Gastrocnemius medialis (tissue), 4 donors: ENCODE measurements around the gene GPR158. TPM values are rescaled to one million over a fixed set of nuclear protein-coding genes. Genes with fewer than 3 reads are reported as not detected.
A peak's percentile ranks its signal among the peaks of the same experiment; 100 is the strongest.

Experiments
- ATAC-seq, 2 donors: fragments of 150-250 bp; one replicate each; pipeline ENCODE4 v1.9.1; 2016
- DNase-seq, 2 donors: peaks; one replicate each; pipeline ENCODE4 v3.0.0-alpha.2; 2019
- H3K27ac ChIP-seq, 4 donors: fragments of 200-600 bp; sonication (generic); 1 replicate in 1 of 4; 2 replicates in 3 of 4; pipeline ENCODE4 v1.5.1; 2016 to 2018; ENCODE audit warnings: mild to moderate bottlenecking in 2 of 4, moderate library complexity in 1 of 4
- H3K27me3 ChIP-seq, 3 donors: fragments of 200-600 bp; sonication (generic) in 2 of 3; 1 replicate in 1 of 3; 2 replicates in 2 of 3; pipeline versions ENCODE4 v1.5.1 to v1.6.0; 2016 to 2019; ENCODE audit warnings: mild to moderate bottlenecking in 1 of 3, moderate library complexity in 1 of 3
- H3K36me3 ChIP-seq, 2 donors: fragments of 200-600 bp; sonication (generic) in 1 of 2; one replicate each; pipeline ENCODE4 v1.5.1; 2017 to 2018
- H3K4me1 ChIP-seq, 2 donors: fragments of 200-600 bp; sonication (generic) in 1 of 2; one replicate each; pipeline ENCODE4 v1.5.1; 2016 to 2017; ENCODE audit warnings: mild to moderate bottlenecking in 2 of 2
- H3K4me3 ChIP-seq, 4 donors: fragments of 200-600 bp; sonication (generic) in 3 of 4; 1 replicate in 1 of 4; 2 replicates in 3 of 4; pipeline ENCODE4 v1.5.1; 2016 to 2019; ENCODE audit warnings: mild to moderate bottlenecking in 2 of 4
- H3K9me3 ChIP-seq, 3 donors: fragments of 200-600 bp; sonication (generic) in 2 of 3; 1 replicate in 1 of 3; 2 replicates in 2 of 3; pipeline ENCODE4 v1.5.1; 2016 to 2019
- POLR2A ChIP-seq, 2 donors: fragments of 450-650 bp; IDR thresholded peaks; one replicate each; pipeline ENCODE4 v1.6.1; 2017; ENCODE audit warnings: antibody characterized with exemption in 2 of 2, mild to moderate bottlenecking in 2 of 2, moderate library complexity in 2 of 2
- in situ Hi-C, 4 donors: fragments of 200-750 bp; cut with MboI; loops; one replicate each; pipeline versions ENCODE4 v1.15.0 to v1.8.0; 2017; ENCODE audit warnings: low sequenced_read_pairs in 4 of 4
- intact Hi-C: fragments of 100-400 bp; cut with DNase I; formaldehyde crosslinking; loops from one replicate; pipeline ENCODE4 v1.15.1; 2023; ENCODE audit warnings: low total_unique reads
- total RNA-seq, 4 donors: library from RNA; depleted of rRNA; stranded (reverse); fragments of >200 nt; gene quantifications; one replicate each; pipeline versions ENCODE4 v1.1.0 to v1.2.3, GENCODE V29; 2016
- TF ChIP-seq, protein P1 (sequence below), 5 experiments: fragments of 450-650 bp in 3 of 5; fragments of 200-600 bp in 2 of 5; sonication (generic) in 2 of 5; IDR thresholded peaks in 4 of 5; conservative IDR thresholded peaks in 1 of 5; 1 replicate in 4 of 5; 2 replicates in 1 of 5; pipeline ENCODE4 v1.5.1; 2016 to 2019; ENCODE audit warnings: antibody characterized with exemption in 5 of 5, mild to moderate bottlenecking in 3 of 5, moderate library complexity in 3 of 5

The GPR158 gene
- total RNA-seq, 4 donors from 2014 or later: 0.04 TPM; not detected in 3

DNA sequence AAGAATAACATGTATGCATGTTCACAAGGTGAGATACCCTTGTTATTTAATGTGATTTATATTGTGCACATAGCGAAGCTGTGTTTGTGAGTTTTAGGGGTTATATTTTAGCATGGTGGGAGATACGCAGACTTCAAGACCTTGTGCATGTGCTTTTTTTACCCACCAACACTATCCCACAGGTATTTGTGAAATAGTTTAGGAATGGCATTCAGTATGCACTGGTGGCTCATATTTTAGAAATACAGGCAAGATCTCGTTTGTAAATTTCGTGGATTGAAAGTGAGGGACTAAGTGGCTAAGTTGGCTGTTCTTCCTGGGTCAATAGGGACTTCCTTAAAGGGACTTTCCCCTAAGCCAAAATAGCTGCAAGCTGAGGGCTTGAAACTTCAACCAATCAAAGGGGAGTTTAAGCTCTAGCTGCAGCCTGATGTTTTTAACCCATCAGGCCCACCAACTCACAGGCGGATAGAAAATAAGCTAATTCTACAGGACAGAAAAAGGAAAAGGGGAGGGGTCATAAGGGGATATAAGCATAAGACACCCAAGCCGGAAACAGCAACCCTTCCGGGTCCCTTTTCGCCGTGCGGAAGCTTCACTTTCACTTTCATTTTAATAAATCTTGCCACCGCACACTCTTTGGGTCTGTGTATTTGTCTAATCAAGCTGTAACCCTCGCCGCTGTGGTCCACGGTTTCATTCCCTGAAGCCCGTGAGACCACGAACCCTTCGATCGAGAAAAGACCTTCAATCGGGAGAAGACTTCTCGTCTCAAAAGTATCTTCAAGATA lies 291.0 kb downstream of the GPR158 start:
- no peaks in the 10 kb centered on the region for H3K4me1 ChIP-seq
- H3K27me3 ChIP-seq: no peaks in the 10 kb centered on the region
- intact Hi-C loops: no loop called here
- in situ Hi-C loops: no loop called here
- H3K36me3 ChIP-seq: no peaks in the 10 kb centered on the region
- no peak for ATAC-seq
- H3K27ac ChIP-seq: no peak overlapping the region
- H3K4me3 ChIP-seq: peak overlapping the region in 1 of 4 donors; percentile 5
- no peaks in the 10 kb centered on the region for H3K9me3 ChIP-seq
- no peak for DNase-seq
- TF ChIP-seq, protein P1, sequence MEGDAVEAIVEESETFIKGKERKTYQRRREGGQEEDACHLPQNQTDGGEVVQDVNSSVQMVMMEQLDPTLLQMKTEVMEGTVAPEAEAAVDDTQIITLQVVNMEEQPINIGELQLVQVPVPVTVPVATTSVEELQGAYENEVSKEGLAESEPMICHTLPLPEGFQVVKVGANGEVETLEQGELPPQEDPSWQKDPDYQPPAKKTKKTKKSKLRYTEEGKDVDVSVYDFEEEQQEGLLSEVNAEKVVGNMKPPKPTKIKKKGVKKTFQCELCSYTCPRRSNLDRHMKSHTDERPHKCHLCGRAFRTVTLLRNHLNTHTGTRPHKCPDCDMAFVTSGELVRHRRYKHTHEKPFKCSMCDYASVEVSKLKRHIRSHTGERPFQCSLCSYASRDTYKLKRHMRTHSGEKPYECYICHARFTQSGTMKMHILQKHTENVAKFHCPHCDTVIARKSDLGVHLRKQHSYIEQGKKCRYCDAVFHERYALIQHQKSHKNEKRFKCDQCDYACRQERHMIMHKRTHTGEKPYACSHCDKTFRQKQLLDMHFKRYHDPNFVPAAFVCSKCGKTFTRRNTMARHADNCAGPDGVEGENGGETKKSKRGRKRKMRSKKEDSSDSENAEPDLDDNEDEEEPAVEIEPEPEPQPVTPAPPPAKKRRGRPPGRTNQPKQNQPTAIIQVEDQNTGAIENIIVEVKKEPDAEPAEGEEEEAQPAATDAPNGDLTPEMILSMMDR (IDR thresholded peaks at IDR 0.05 in 4 of 5, conservative IDR thresholded peaks at IDR 0.05 in 1 of 5): no peak
- TF ChIP-seq POLR2A (IDR thresholded peaks at IDR 0.05): no peak

- H3K9me3 ChIP-seq: no peaks in the 10 kb centered on the region
- H3K36me3 ChIP-seq: no peaks in the 10 kb centered on the region
- no peak overlapping the region for H3K27ac ChIP-seq
- DNase-seq: no peak
- in situ Hi-C loops (no loop called here), intact Hi-C loops (no loop called here)
- H3K27me3 ChIP-seq: no peaks in the 10 kb centered on the region
- no peaks in the 10 kb centered on the region for H3K4me1 ChIP-seq
- no peak for TF ChIP-seq POLR2A (IDR thresholded peaks at IDR 0.05)
- TF ChIP-seq, protein P1 (IDR thresholded peaks at IDR 0.05 in 4 of 5, conservative IDR thresholded peaks at IDR 0.05 in 1 of 5): no peak
- no peak overlapping the region for H3K4me3 ChIP-seq
- ATAC-seq: no peak
These were observed 293.1 kb downstream of the GPR158 start for GRCh38 chr10:25467881-25468280.

- ATAC-seq (no peak), DNase-seq (no peak)
- no peaks in the 10 kb centered on the region for H3K36me3 ChIP-seq
- no peak for TF ChIP-seq POLR2A (IDR thresholded peaks at IDR 0.05)
- TF ChIP-seq, protein P1 (IDR thresholded peaks at IDR 0.05 in 4 of 5, conservative IDR thresholded peaks at IDR 0.05 in 1 of 5): no peak
- no peaks in the 10 kb centered on the region for H3K27me3 ChIP-seq
- H3K4me3 ChIP-seq: no peak overlapping the region
- no peak overlapping the region for H3K27ac ChIP-seq
- no peaks in the 10 kb centered on the region for H3K4me1 ChIP-seq
- in situ Hi-C loops (no loop called here), intact Hi-C loops (no loop called here)
- H3K9me3 ChIP-seq: no peaks in the 10 kb centered on the region
These were observed 306.7 kb downstream of the GPR158 start for GRCh38 chr10:25481467-25481866.

DNA sequence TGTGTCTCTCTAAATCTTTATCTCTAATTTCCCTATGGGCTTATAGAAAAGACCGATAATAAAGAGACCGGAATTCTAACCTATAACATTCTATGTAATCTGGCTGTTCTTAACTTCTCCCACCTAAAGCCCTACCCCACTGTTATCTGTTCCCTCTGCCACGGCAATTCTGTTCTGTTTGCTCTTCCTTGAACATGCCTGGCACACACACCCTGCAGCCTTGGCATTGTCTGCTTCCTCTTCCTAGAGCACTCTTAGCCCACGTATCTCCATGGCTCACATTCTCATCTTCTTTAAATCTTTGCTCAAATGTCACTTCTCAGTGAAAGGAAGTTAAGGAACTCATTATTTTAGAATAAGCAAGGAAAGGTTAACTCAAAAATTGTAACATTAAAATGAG lies 309.2 kb downstream of the GPR158 start:
- H3K36me3 ChIP-seq: no peaks in the 10 kb centered on the region
- no peak overlapping the region for H3K27ac ChIP-seq
- no peaks in the 10 kb centered on the region for H3K27me3 ChIP-seq
- DNase-seq: no peak
- H3K9me3 ChIP-seq: no peaks in the 10 kb centered on the region
- no peak overlapping the region for H3K4me3 ChIP-seq
- TF ChIP-seq POLR2A (IDR thresholded peaks at IDR 0.05): no peak
- TF ChIP-seq, protein P1 (IDR thresholded peaks at IDR 0.05 in 4 of 5, conservative IDR thresholded peaks at IDR 0.05 in 1 of 5): no peak
- intact Hi-C loops (no loop called here), in situ Hi-C loops (no loop called here)
- no peaks in the 10 kb centered on the region for H3K4me1 ChIP-seq
- ATAC-seq: no peak
